Stimulated activated CD8-positive, alpha-beta memory T cell treated with anti-CD3 and anti-CD28 coated beads, Interleukin-12 subunit alpha, Interleukin-12 subunit beta, amount 100 ng/mL, for 24 hours (primary cell): ENCODE measurements around the gene SEMA5B.

ENCODE experiments used
- DNase-seq: peaks from one replicate; pipeline ENCODE4 v3.0.0-alpha.2; 2020; ENCODE audit errors: extremely low read depth

SEMA5B gene

GRCh38 chr3:122942937-122943827, 84.4 kb downstream of the SEMA5B start:
- no peak for DNase-seq

- DNase-seq: no peak
These were observed 85.3 kb downstream of the SEMA5B start for GRCh38 chr3:122942239-122942638.

- DNase-seq: no peak
These were observed 86.0 kb downstream of the SEMA5B start for GRCh38 chr3:122941228-122942206.

- no peak for DNase-seq
These were observed 86.9 kb downstream of the SEMA5B start for GRCh38 chr3:122940628-122941086.

GRCh38 chr3:122938783-122939425, 88.7 kb downstream of the SEMA5B start:
- no peak for DNase-seq

GRCh38 chr3:122937745-122938144, 89.8 kb downstream of the SEMA5B start:
- DNase-seq: no peak

GRCh38 chr3:122936986-122937385, 90.6 kb downstream of the SEMA5B start:
- no peak for DNase-seq

- no peak for DNase-seq
These were observed 91.2 kb downstream of the SEMA5B start for GRCh38 chr3:122936335-122936734.

- DNase-seq: no peak
These were observed 93.3 kb downstream of the SEMA5B start for GRCh38 chr3:122934251-122934650.

GRCh38 chr3:122932251-122932967, 95.2 kb downstream of the SEMA5B start:
- no peak for DNase-seq

GRCh38 chr3:122931636-122932035, 95.9 kb downstream of the SEMA5B start:
- DNase-seq: no peak

GRCh38 chr3:122930063-122930997, 97.2 kb downstream of the SEMA5B start:
- no peak for DNase-seq

- no peak for DNase-seq
These were observed 98.1 kb downstream of the SEMA5B start for GRCh38 chr3:122929188-122930062.

GRCh38 chr3:122928396-122929187, 99.0 kb downstream of the SEMA5B start:
- DNase-seq: no peak

- no peak for DNase-seq
These were observed 99.8 kb downstream of the SEMA5B start for GRCh38 chr3:122927726-122928125.

GRCh38 chr3:122926811-122927210, 100.8 kb downstream of the SEMA5B start:
- DNase-seq: no peak

GRCh38 chr3:122926322-122926721, 101.2 kb downstream of the SEMA5B start:
- no peak for DNase-seq

GRCh38 chr3:122925756-122926155, 101.8 kb downstream of the SEMA5B start:
- DNase-seq: no peak
